OCI-LY7 (cell line): Measurements from ENCODE around the gene CORO2A.

Source experiments
- EZH2phosphoT487 ChIP-seq: fragments of 200-600 bp; sonication (generic); IDR thresholded peaks from 2 replicates; pipeline ENCODE4 v1.6.1; 2018; ENCODE audit warnings: low read depth, borderline replicate concordance, mild to moderate bottlenecking, mixed run types, antibody characterized with exemption, low read length, moderate library complexity, mixed read lengths
- TF ChIP-seq, protein P1 (sequence below): fragments of 200-600 bp; sonication (generic); conservative IDR thresholded peaks from 2 replicates; pipeline ENCODE4 v1.5.1; 2014; ENCODE audit warnings: mild to moderate bottlenecking, antibody characterized with exemption, low read length, moderate library complexity, mixed read lengths

DNA sequence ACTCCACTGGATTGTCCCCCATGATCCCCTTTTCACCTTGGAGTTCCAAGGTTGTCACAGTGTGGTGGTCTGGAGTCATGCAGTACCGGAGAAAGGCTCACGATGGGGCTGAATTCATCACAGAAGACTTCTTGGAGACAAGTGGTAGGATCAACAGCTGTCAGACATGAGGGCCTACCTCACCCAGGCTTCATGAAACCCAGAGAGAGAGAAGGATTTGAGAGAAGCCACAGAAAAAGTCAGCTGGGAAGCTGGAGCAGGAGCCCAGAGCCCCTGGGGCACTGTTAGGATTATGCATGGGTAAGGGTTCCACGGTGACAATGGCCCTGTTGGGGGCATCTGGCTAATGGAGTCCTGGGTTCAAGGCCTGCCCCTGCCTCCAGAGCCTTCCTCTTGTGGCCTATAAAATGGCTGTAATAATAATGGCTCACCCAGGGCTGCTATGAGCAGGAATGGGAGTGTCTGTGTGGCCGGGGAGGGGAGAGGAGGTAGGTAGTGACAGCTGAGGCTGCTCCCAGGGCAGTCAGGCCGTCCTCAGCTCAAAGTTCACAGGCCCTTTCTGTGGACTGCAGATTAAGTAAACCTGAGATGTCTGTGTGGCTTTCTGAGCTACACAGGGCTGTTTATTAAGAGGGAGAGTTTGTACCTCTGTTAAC, 74.3 kb downstream of the CORO2A start:
- TF ChIP-seq, protein P1, sequence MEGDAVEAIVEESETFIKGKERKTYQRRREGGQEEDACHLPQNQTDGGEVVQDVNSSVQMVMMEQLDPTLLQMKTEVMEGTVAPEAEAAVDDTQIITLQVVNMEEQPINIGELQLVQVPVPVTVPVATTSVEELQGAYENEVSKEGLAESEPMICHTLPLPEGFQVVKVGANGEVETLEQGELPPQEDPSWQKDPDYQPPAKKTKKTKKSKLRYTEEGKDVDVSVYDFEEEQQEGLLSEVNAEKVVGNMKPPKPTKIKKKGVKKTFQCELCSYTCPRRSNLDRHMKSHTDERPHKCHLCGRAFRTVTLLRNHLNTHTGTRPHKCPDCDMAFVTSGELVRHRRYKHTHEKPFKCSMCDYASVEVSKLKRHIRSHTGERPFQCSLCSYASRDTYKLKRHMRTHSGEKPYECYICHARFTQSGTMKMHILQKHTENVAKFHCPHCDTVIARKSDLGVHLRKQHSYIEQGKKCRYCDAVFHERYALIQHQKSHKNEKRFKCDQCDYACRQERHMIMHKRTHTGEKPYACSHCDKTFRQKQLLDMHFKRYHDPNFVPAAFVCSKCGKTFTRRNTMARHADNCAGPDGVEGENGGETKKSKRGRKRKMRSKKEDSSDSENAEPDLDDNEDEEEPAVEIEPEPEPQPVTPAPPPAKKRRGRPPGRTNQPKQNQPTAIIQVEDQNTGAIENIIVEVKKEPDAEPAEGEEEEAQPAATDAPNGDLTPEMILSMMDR: peak; percentile 73
- TF ChIP-seq EZH2phosphoT487: no peak
